HL-60 (cell line): ENCODE data around the gene TNIP1.

Experiments
- DNase-seq, 2 experiments: peaks; one replicate each; pipeline ENCODE4 v3.0.0-alpha.2; 2010 to 2020; ENCODE audit warnings: low read depth in 1 of 2, low spot score in 1 of 2
- H3K27ac ChIP-seq: fragments of 250-450 bp; sonication (Bioruptor Pico); replicated peaks from 2 replicates; pipeline ENCODE4 v1.5.1; 2020; ENCODE audit warnings: mild to moderate bottlenecking, moderate library complexity
- H3K27me3 ChIP-seq: fragments of 250-450 bp; sonication (Bioruptor Pico); 2 replicates; pipeline ENCODE4 v1.5.1; 2021; ENCODE audit warnings: mild to moderate bottlenecking, moderate library complexity; ENCODE audit not compliant: insufficient read depth, poor library complexity, severe bottlenecking
- H3K4me3 ChIP-seq: replicated peaks from 2 replicates; pipeline ENCODE4 v1.5.1; 2011; ENCODE audit warnings: mild to moderate bottlenecking, control low read depth, low read length; ENCODE audit not compliant: insufficient read depth
- CTCF ChIP-seq: IDR thresholded peaks from one replicate; pipeline ENCODE4 v1.5.1; 2011; ENCODE audit warnings: low read length, control low read depth, inconsistent platforms; ENCODE audit not compliant: insufficient read depth
- GABPA ChIP-seq: IDR thresholded peaks from 2 replicates; pipeline ENCODE4 v1.6.1; 2012; ENCODE audit warnings: low read depth
- POLR2AphosphoS5 ChIP-seq: IDR thresholded peaks from 2 replicates; pipeline ENCODE4 v1.6.1; 2012; ENCODE audit warnings: low read depth
- SPI1 ChIP-seq: IDR thresholded peaks from 2 replicates; pipeline ENCODE4 v1.6.1; 2012; ENCODE audit warnings: low read depth, mild to moderate bottlenecking, borderline replicate concordance
- TF ChIP-seq, protein P1 (sequence below): IDR thresholded peaks from 2 replicates; pipeline ENCODE4 v1.6.1; 2012; ENCODE audit warnings: low read depth; ENCODE audit not compliant: insufficient replicate concordance

TNIP1 gene

DNA sequence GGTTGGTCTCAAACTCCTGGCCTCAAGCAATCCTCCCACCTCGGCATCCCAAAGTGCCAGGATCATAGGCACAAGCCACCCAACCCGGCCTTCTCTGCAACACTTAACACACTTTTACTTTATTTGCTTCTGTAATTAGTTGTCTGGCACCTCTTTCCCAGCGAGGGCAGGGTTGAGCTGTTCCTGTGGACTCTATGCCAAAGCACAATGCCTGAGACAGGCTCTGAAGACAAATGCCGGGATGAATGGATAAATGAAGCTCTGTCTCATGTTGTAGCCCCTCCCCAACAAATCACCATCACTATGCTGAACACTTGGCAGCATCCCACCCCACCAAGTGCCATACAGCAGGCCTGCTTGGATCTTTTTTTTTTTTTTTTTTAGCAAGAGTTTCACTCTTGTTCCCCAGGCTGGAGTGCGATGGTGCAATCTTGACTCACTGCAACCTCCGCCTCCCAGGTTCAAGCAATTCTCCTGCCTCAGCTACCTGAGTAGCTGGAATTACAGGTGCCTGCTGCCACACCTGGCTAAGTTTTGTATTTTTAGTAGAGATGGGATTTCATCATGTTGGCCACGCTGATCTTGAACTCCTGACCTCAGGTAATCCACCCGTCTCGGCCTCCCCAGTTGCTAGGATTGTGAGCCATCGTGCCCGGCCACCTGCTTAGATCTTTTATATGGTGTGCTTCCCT lies 39.1 kb downstream of the TNIP1 start:
- Histone ChIP-seq H3K27ac (no peak overlapping the region), H3K27me3 (no peaks in the 10 kb centered on the region), H3K4me3 (no peak overlapping the region)
- DNase-seq = no peak
- no peak for TF ChIP-seq SPI1
- TF ChIP-seq POLR2AphosphoS5 = no peak
- TF ChIP-seq CTCF = no peak
- TF ChIP-seq, protein P1, sequence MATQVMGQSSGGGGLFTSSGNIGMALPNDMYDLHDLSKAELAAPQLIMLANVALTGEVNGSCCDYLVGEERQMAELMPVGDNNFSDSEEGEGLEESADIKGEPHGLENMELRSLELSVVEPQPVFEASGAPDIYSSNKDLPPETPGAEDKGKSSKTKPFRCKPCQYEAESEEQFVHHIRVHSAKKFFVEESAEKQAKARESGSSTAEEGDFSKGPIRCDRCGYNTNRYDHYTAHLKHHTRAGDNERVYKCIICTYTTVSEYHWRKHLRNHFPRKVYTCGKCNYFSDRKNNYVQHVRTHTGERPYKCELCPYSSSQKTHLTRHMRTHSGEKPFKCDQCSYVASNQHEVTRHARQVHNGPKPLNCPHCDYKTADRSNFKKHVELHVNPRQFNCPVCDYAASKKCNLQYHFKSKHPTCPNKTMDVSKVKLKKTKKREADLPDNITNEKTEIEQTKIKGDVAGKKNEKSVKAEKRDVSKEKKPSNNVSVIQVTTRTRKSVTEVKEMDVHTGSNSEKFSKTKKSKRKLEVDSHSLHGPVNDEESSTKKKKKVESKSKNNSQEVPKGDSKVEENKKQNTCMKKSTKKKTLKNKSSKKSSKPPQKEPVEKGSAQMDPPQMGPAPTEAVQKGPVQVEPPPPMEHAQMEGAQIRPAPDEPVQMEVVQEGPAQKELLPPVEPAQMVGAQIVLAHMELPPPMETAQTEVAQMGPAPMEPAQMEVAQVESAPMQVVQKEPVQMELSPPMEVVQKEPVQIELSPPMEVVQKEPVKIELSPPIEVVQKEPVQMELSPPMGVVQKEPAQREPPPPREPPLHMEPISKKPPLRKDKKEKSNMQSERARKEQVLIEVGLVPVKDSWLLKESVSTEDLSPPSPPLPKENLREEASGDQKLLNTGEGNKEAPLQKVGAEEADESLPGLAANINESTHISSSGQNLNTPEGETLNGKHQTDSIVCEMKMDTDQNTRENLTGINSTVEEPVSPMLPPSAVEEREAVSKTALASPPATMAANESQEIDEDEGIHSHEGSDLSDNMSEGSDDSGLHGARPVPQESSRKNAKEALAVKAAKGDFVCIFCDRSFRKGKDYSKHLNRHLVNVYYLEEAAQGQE = no peak
- TF ChIP-seq GABPA = no peak

- H3K27ac ChIP-seq = no peak overlapping the region
- TF ChIP-seq, protein P1 = no peak
- TF ChIP-seq SPI1 (no peak), CTCF (no peak), POLR2AphosphoS5 (no peak), GABPA (no peak)
- H3K27me3 ChIP-seq = no peaks in the 10 kb centered on the region
- no peak for DNase-seq
- no peak overlapping the region for H3K4me3 ChIP-seq
These were observed 40.6 kb downstream of the TNIP1 start for GRCh38 chr5:151040211-151040747.

DNA sequence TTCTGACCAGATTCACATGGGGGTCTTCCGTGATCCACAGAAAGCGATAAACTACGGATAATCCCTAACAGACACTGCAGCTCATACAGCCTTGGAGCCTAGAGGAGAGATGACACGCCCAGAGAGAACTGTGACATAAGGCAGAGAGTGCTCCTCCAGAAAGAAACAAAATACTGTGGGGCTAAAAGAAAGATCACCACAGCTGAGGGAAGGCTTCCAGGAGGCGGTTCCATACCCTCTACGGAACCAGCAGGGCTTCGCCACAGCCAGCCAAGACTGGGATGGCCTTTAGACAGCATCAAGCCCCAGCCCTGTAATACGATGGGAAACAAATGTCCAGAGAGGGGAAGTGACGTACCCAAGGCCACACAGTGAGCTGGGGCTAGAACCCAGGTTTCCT lies 41.2 kb downstream of the TNIP1 start:
- no peaks in the 10 kb centered on the region for H3K27me3 ChIP-seq
- no peak overlapping the region for H3K27ac ChIP-seq
- TF ChIP-seq CTCF (no peak), GABPA (no peak), SPI1 (no peak), POLR2AphosphoS5 (no peak)
- TF ChIP-seq, protein P1 = no peak
- H3K4me3 ChIP-seq = no peak overlapping the region
- DNase-seq = no peak
